Right lobe of liver (tissue), 4 donors: Measurements from ENCODE around the gene CTSH.

Experiments
- CTCF ChIP-seq, 4 donors: fragments of 200-600 bp in 3 of 4; fragments of 450-650 bp in 1 of 4; IDR thresholded peaks; one replicate each; pipeline versions ENCODE4 v1.5.1 to v1.8.0; 2016 to 2022; ENCODE audit warnings: antibody characterized with exemption in 4 of 4, mild to moderate bottlenecking in 2 of 4
- POLR2A ChIP-seq: fragments of 450-650 bp; IDR thresholded peaks from one replicate; pipeline ENCODE4 v1.6.1; 2017; ENCODE audit warnings: antibody characterized with exemption, mild to moderate bottlenecking
- donor health status: DM: no; HTN: no; CAD: no.
- donor health status: DM: no; HTN: no; CAD: no.
- donor health status: DM: no; HTN: yes; CAD: no.

GRCh38 chr15:78944669-78945407 lies at the start of gene CTSH:
- no peak for TF ChIP-seq CTCF (IDR thresholded peaks at IDR 0.05)
- TF ChIP-seq POLR2A: peak; percentile 57
